ENCODE results near the gene KCNF1. TPM values are rescaled to one million over a fixed set of nuclear protein-coding genes. Genes with fewer than 3 reads are reported as not detected.
A peak's percentile ranks its signal among the peaks of the same experiment; 100 is the strongest.

KCNF1 gene
- total RNA-seq, 4 donors from 2014 or later, result not detected

- Histone ChIP-seq H3K27ac (no peak overlapping the region), H3K27me3 (peaks cover 21% of the 10 kb centered on the region), H3K36me3 (no peaks in the 10 kb centered on the region), H3K4me1 (no peaks in the 10 kb centered on the region), H3K9me3 (no peaks in the 10 kb centered on the region), H3K4me3 (no peak overlapping the region)
- no peak for DNase-seq (ENCODE audit: low spot score in 2 of 2)
- 71% methylated on average over 1 of the region's 1 CpG for WGBS
- TF ChIP-seq POLR2A (IDR thresholded peaks at IDR 0.05) (no peak), POLR2AphosphoS5 (IDR thresholded peaks at IDR 0.05) (no peak), EP300 (IDR thresholded peaks at IDR 0.05) (no peak)
- TF ChIP-seq, protein P1, sequence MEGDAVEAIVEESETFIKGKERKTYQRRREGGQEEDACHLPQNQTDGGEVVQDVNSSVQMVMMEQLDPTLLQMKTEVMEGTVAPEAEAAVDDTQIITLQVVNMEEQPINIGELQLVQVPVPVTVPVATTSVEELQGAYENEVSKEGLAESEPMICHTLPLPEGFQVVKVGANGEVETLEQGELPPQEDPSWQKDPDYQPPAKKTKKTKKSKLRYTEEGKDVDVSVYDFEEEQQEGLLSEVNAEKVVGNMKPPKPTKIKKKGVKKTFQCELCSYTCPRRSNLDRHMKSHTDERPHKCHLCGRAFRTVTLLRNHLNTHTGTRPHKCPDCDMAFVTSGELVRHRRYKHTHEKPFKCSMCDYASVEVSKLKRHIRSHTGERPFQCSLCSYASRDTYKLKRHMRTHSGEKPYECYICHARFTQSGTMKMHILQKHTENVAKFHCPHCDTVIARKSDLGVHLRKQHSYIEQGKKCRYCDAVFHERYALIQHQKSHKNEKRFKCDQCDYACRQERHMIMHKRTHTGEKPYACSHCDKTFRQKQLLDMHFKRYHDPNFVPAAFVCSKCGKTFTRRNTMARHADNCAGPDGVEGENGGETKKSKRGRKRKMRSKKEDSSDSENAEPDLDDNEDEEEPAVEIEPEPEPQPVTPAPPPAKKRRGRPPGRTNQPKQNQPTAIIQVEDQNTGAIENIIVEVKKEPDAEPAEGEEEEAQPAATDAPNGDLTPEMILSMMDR (IDR thresholded peaks at IDR 0.05), result no peak
Observed at GRCh38 chr2:10949835-10950234, 38.1 kb downstream of the KCNF1 start.

DNA sequence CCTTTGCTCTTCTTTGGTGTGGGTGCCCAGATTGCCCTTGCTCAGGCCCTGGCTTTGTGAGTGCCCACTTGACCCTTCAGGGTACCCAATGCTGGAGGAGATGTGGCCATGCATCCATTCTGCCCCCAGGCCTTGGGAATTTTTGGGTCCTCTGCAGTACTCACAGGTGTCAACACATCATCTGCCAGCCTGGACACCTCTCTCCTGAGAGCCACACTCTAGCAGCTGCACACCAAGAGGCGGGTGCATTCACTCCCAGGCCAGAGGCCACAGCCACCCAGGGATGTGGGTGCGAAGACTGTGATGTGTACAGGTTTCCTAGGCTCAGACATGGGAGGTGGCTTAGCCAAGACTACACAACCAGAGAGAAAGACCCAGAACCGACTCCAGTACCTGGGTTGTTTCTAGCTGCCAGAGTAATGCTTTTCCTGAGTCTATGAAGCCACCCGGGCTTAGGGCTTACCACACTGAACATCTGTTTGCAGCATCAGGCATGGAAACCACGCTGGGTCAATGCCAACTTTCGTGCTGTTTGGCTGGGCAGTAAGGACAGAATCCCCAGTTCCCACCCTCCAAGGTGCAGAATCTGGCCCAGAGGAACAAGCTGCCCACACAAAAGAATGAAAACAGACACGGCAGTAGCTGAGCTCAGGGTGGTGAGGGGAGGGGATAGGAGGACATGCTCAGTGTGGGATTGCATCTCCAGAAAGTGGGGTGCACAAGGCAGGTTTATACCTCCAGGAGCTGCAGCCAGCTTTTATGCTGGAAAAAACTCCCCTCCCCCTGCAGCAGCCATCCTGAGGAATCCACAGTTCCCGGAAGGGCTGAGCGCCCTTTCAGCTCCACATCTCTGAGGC is 40.1 kb downstream of the KCNF1 start:
- DNase-seq (ENCODE audit: low spot score in 2 of 2), result peak in 1 of 2 donors; percentile 48
- 58% methylated on average over 9 of the region's 9 CpGs for WGBS
- H3K4me3 ChIP-seq, result no peak overlapping the region
- H3K36me3 ChIP-seq, result no peaks in the 10 kb centered on the region
- H3K9me3 ChIP-seq, result no peaks in the 10 kb centered on the region
- peaks cover 9% of the 10 kb centered on the region for H3K27me3 ChIP-seq
- TF ChIP-seq EP300 (IDR thresholded peaks at IDR 0.05) (no peak), POLR2A (IDR thresholded peaks at IDR 0.05) (no peak), POLR2AphosphoS5 (IDR thresholded peaks at IDR 0.05) (no peak)
- TF ChIP-seq, protein P1 (IDR thresholded peaks at IDR 0.05), result no peak
- no peaks in the 10 kb centered on the region for H3K4me1 ChIP-seq
- H3K27ac ChIP-seq, result no peak overlapping the region

- no peak overlapping the region for H3K27ac ChIP-seq
- TF ChIP-seq POLR2A (IDR thresholded peaks at IDR 0.05) (no peak), POLR2AphosphoS5 (IDR thresholded peaks at IDR 0.05) (no peak), EP300 (IDR thresholded peaks at IDR 0.05) (no peak)
- TF ChIP-seq, protein P1 (IDR thresholded peaks at IDR 0.05), result no peak
- H3K36me3 ChIP-seq, result no peaks in the 10 kb centered on the region
- no peak overlapping the region for H3K4me3 ChIP-seq
- DNase-seq (ENCODE audit: low spot score in 2 of 2), result peak in 1 of 2 donors; percentile 13
- 92% methylated on average over 2 of the region's 2 CpGs for WGBS
- H3K4me1 ChIP-seq, result no peaks in the 10 kb centered on the region
- H3K27me3 ChIP-seq, result peaks cover 3% of the 10 kb centered on the region
- no peaks in the 10 kb centered on the region for H3K9me3 ChIP-seq
Observed at GRCh38 chr2:10954416-10954815, 42.7 kb downstream of the KCNF1 start.

DNA sequence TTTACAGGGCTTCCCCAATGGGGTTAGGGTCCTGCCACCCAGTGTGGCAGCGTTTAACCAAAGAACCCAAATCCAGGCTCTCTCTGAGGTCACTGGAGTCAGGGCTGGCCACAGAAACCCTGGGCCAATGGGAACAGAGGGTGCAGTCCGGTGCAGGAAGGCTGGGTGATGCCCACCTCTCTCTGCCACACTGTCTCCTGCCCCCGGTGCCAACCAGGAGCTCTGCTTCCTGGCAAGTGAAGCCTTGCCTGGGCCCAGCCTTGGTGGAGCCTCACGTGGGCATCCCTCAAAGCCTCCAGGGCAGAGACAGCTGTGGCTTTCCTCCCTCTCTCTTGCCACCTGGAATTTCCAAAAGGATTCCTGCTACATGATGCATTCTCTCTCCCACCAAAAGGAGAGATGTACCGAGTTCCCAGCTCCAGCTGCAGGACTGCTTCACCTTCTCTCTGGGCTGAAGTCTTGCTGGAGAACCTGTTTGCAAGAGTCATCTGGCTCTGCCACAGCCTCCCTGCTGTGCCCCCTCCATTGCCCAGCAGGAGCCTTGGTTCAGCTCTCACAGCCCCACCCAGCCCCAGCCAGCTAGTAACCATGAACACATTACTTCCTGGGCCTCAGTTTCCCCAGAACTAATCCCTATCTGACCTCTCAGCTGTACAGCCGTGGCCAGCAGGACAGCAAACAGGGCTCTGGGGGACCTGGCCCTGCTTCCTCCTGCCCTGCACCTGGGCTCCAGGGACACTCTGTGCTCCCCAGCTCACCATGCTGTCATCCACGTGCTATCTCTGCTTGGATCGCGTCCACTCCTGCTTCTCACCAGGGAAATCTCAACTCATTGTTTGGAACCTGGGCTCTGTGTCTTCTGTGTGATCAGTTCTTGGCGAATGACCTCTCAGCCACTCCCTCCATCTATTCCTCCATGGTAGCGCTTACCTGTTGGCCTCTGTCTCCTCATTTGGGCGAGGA is 43.4 kb downstream of the KCNF1 start:
- DNase-seq (ENCODE audit: low spot score in 2 of 2), result no peak
- Histone ChIP-seq H3K27me3 (peaks cover 3% of the 10 kb centered on the region), H3K4me1 (no peaks in the 10 kb centered on the region), H3K36me3 (no peaks in the 10 kb centered on the region), H3K9me3 (no peaks in the 10 kb centered on the region), H3K4me3 (no peak overlapping the region), H3K27ac (no peak overlapping the region)
- WGBS, result 88% methylated on average over 8 of the region's 12 CpGs
- TF ChIP-seq POLR2A (IDR thresholded peaks at IDR 0.05) (no peak), POLR2AphosphoS5 (IDR thresholded peaks at IDR 0.05) (no peak), EP300 (IDR thresholded peaks at IDR 0.05) (no peak)
- TF ChIP-seq, protein P1 (IDR thresholded peaks at IDR 0.05), result no peak
